GM12891 (cell line): ENCODE measurements around the gene CTNNA1.

ENCODE experiments used
- PAX5 ChIP-seq: IDR thresholded peaks from 2 replicates; pipeline ENCODE4 v1.6.1; 2011; ENCODE audit warnings: low read length, moderate library complexity, mild to moderate bottlenecking; ENCODE audit not compliant: insufficient read depth, severe bottlenecking
- POLR2A ChIP-seq: IDR thresholded peaks from 2 replicates; pipeline ENCODE4 v1.6.1; 2011; ENCODE audit warnings: low read depth, low read length, control low read depth
- POLR2AphosphoS5 ChIP-seq: IDR thresholded peaks from 2 replicates; pipeline ENCODE4 v1.6.1; 2011; ENCODE audit warnings: low read depth, low read length, control low read depth
- SPI1 ChIP-seq: IDR thresholded peaks from 2 replicates; pipeline ENCODE4 v1.6.1; 2011; ENCODE audit warnings: low read depth, low read length, control low read depth
- TAF1 ChIP-seq: IDR thresholded peaks from 2 replicates; pipeline ENCODE4 v1.6.1; 2011; ENCODE audit warnings: low read depth, low read length, control low read depth

- no peak for TF ChIP-seq POLR2A
- TF ChIP-seq POLR2AphosphoS5: no peak
- TF ChIP-seq TAF1: no peak
- TF ChIP-seq SPI1: no peak
- TF ChIP-seq PAX5: no peak
Observed at GRCh38 chr5:138948471-138949222, 195.4 kb downstream of the CTNNA1 start.
